DND-41 (cell line): ENCODE data around the gene CCSAP.

Source experiments
- EZH2 ChIP-seq: IDR thresholded peaks from 3 replicates; pipeline ENCODE4 v1.6.1; 2012; ENCODE audit warnings: borderline replicate concordance, low read depth, mild to moderate bottlenecking, moderate library complexity, low read length, inconsistent platforms; ENCODE audit not compliant: severe bottlenecking
- TF ChIP-seq, protein P1 (sequence below): IDR thresholded peaks from 2 replicates; pipeline ENCODE4 v1.5.1; 2012; ENCODE audit warnings: borderline replicate concordance, low read length, moderate library complexity, mild to moderate bottlenecking; ENCODE audit not compliant: poor library complexity, severe bottlenecking; ENCODE audit errors: extremely low read depth

DNA sequence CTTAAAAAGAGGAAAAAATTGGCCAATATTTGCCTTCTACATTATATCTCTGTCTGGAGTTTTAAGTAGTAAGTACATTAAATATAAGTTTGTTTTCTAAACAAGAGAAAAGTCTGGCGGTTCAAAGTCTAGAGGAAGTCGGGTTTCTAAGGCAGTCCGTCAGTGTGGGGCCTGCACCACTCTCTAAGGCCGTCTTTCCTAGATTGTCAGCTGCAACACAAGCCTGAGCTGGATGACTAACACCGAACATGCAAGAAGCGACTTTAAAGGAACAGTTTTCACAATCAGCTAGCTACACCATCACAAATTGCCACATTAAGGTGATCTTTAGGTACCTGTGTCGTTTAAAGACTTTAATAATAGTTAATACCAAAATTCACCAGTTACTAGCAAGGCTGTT is 19.6 kb downstream of the CCSAP start:
- TF ChIP-seq, protein P1, sequence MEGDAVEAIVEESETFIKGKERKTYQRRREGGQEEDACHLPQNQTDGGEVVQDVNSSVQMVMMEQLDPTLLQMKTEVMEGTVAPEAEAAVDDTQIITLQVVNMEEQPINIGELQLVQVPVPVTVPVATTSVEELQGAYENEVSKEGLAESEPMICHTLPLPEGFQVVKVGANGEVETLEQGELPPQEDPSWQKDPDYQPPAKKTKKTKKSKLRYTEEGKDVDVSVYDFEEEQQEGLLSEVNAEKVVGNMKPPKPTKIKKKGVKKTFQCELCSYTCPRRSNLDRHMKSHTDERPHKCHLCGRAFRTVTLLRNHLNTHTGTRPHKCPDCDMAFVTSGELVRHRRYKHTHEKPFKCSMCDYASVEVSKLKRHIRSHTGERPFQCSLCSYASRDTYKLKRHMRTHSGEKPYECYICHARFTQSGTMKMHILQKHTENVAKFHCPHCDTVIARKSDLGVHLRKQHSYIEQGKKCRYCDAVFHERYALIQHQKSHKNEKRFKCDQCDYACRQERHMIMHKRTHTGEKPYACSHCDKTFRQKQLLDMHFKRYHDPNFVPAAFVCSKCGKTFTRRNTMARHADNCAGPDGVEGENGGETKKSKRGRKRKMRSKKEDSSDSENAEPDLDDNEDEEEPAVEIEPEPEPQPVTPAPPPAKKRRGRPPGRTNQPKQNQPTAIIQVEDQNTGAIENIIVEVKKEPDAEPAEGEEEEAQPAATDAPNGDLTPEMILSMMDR: no peak
- TF ChIP-seq EZH2: no peak
